ENCODE results near the gene OR11L1. TPM values are rescaled to one million over a fixed set of nuclear protein-coding genes. Genes with fewer than 3 reads are reported as not detected.

Gene OR11L1
- total RNA-seq, 2 experiments from 2014 or later: not detected

- H3K27ac Mint-ChIP-seq: no peak overlapping the region
Measured at GRCh38 chr1:247843411-247843810, 1.7 kb upstream of the OR11L1 start.

GRCh38 chr1:247840818-247841217 lies 878 bp downstream of the OR11L1 start:
- Mint-ChIP-seq H3K9me3 (no peaks in the 10 kb centered on the region), H3K4me1 (peaks cover 3% of the 10 kb centered on the region), H3K27me3 (peaks cover 6% of the 10 kb centered on the region), H3K36me3 (no peaks in the 10 kb centered on the region), H3K4me3 (no peak overlapping the region), H3K27ac (no peak overlapping the region)
- no peak for DNase-seq

More at GRCh38 chr1:247843411-247843810, 1.7 kb upstream of the OR11L1 start:
- Mint-ChIP-seq H3K27me3 (no peaks in the 10 kb centered on the region), H3K36me3 (no peaks in the 10 kb centered on the region), H3K4me3 (no peak overlapping the region), H3K9me3 (no peaks in the 10 kb centered on the region), H3K4me1 (peaks cover 3% of the 10 kb centered on the region)
- DNase-seq: no peak

GRCh38 chr1:247833601-247834000 lies 8.1 kb downstream of the OR11L1 start:
- Mint-ChIP-seq H3K36me3 (no peaks in the 10 kb centered on the region), H3K4me1 (no peaks in the 10 kb centered on the region), H3K9me3 (no peaks in the 10 kb centered on the region), H3K4me3 (no peak overlapping the region), H3K27me3 (peaks cover 6% of the 10 kb centered on the region), H3K27ac (no peak overlapping the region)
- DNase-seq: no peak

- no peaks in the 10 kb centered on the region for H3K27me3 Mint-ChIP-seq
- no peaks in the 10 kb centered on the region for H3K9me3 Mint-ChIP-seq
- no peak overlapping the region for H3K4me3 Mint-ChIP-seq
- H3K4me1 Mint-ChIP-seq: no peaks in the 10 kb centered on the region
- no peak for DNase-seq
- no peaks in the 10 kb centered on the region for H3K36me3 Mint-ChIP-seq
- no peak overlapping the region for H3K27ac Mint-ChIP-seq
Measured at GRCh38 chr1:247829656-247830055, 12.0 kb downstream of the OR11L1 start.

- DNase-seq: no peak
- no peaks in the 10 kb centered on the region for H3K4me1 Mint-ChIP-seq
- H3K36me3 Mint-ChIP-seq: no peaks in the 10 kb centered on the region
- H3K27ac Mint-ChIP-seq: no peak overlapping the region
- H3K9me3 Mint-ChIP-seq: no peaks in the 10 kb centered on the region
- no peak overlapping the region for H3K4me3 Mint-ChIP-seq
- no peaks in the 10 kb centered on the region for H3K27me3 Mint-ChIP-seq
Measured at GRCh38 chr1:247825362-247825761, 16.3 kb downstream of the OR11L1 start.

- Mint-ChIP-seq H3K9me3 (no peaks in the 10 kb centered on the region), H3K4me1 (no peaks in the 10 kb centered on the region), H3K27me3 (no peaks in the 10 kb centered on the region), H3K36me3 (no peaks in the 10 kb centered on the region), H3K4me3 (no peak within 1 kb of the TSS), H3K27ac (no peak within 1 kb of the TSS)
- DNase-seq: no peak
Measured at GRCh38 chr1:247824023-247824422, 17.7 kb downstream of the OR11L1 start, which contains the start of gene OR14A16. OR14A16 (minus strand) TSS chr1:247824119; CDS start chr1:247815729, 8,390 bp downstream.

- Mint-ChIP-seq H3K9me3 (no peaks in the 10 kb centered on the region), H3K27ac (no peak overlapping the region), H3K4me1 (no peaks in the 10 kb centered on the region), H3K4me3 (no peak overlapping the region), H3K36me3 (no peaks in the 10 kb centered on the region), H3K27me3 (no peaks in the 10 kb centered on the region)
- no peak for DNase-seq
Measured at GRCh38 chr1:247822060-247822459, 19.6 kb downstream of the OR11L1 start.

- Mint-ChIP-seq H3K27me3 (no peaks in the 10 kb centered on the region), H3K36me3 (no peaks in the 10 kb centered on the region), H3K4me1 (no peaks in the 10 kb centered on the region)
Measured at GRCh38 chr1:247812637-247813036, 29.1 kb downstream of the OR11L1 start.

GRCh38 chr1:247797518-247797917 lies 44.2 kb downstream of the OR11L1 start:
- Mint-ChIP-seq H3K4me1 (no peaks in the 10 kb centered on the region), H3K36me3 (no peaks in the 10 kb centered on the region), H3K27ac (no peak overlapping the region), H3K9me3 (no peaks in the 10 kb centered on the region), H3K27me3 (no peaks in the 10 kb centered on the region), H3K4me3 (no peak overlapping the region)
- DNase-seq: no peak

More at GRCh38 chr1:247812637-247813036, 29.1 kb downstream of the OR11L1 start:
- H3K27ac Mint-ChIP-seq: no peak overlapping the region
- H3K4me3 Mint-ChIP-seq: no peak overlapping the region
- DNase-seq: no peak
- peaks cover 2% of the 10 kb centered on the region for H3K9me3 Mint-ChIP-seq

Other genes starting within 250 kb of the OR11L1 start
- gene OR2G3, start 236.3 kb downstream of the OR11L1 start, total RNA-seq: not detected
- not detected for gene OR13G1, start 162.2 kb downstream of the OR11L1 start, total RNA-seq
- gene OR6F1, start 125.2 kb downstream of the OR11L1 start, total RNA-seq: not detected
- gene OR14K1, start 103.3 kb downstream of the OR11L1 start, total RNA-seq: not detected
- not detected for gene OR14A2, start 93.8 kb downstream of the OR11L1 start, total RNA-seq
- gene OR1C1, start 81.3 kb downstream of the OR11L1 start, total RNA-seq: not detected
- not detected for gene OR14A16, start 17.8 kb downstream of the OR11L1 start, total RNA-seq
- gene TRIM58, start 15.3 kb upstream of the OR11L1 start, total RNA-seq: under 1 TPM; 0.06 to 0.08 TPM
- not detected for gene OR2W3, start 53.7 kb upstream of the OR11L1 start, total RNA-seq
- not detected for gene OR2T8, start 78.4 kb upstream of the OR11L1 start, total RNA-seq
- gene OR2AJ1, start 83.0 kb upstream of the OR11L1 start, total RNA-seq: not detected
- not detected for gene OR2L8, start 107.0 kb upstream of the OR11L1 start, total RNA-seq
- not detected for gene OR2AK2, start 123.3 kb upstream of the OR11L1 start, total RNA-seq
- not detected for gene OR2L5, start 171.8 kb upstream of the OR11L1 start, total RNA-seq
- under 1 TPM in 1 of 2 experiments, not detected in 1; 0.06 TPM for gene OR2L2, start 188.2 kb upstream of the OR11L1 start, total RNA-seq
- gene OR2L3, start 204.9 kb upstream of the OR11L1 start, total RNA-seq: not detected